Liver (tissue), 9 donors: ENCODE data around the gene CACNA1H. TPM values are rescaled to one million over a fixed set of nuclear protein-coding genes. Genes with fewer than 3 reads are reported as not detected.

Experiments used
- DNase-seq: peaks from one replicate; pipeline ENCODE4 v3.0.0-alpha.2; 2017; ENCODE audit warnings: low spot score
- H3K27ac ChIP-seq, 2 donors: one replicate each; pipeline ENCODE4 v1.7.0; 2013; ENCODE audit warnings: inconsistent platforms in 2 of 2, low read length in 2 of 2, control low read depth in 1 of 2, low read depth in 1 of 2, mild to moderate bottlenecking in 1 of 2
- H3K27me3 ChIP-seq, 4 donors: one replicate each; pipeline versions ENCODE4 v1.6.1 to v1.7.0; 2013; ENCODE audit warnings: low read length in 3 of 4, inconsistent platforms in 1 of 4, mild to moderate bottlenecking in 1 of 4, moderate library complexity in 1 of 4; ENCODE audit not compliant: control insufficient read depth in 4 of 4, insufficient read depth in 4 of 4
- H3K36me3 ChIP-seq, 4 donors: one replicate each; pipeline versions ENCODE4 v1.6.1 to v1.7.0; 2013; ENCODE audit warnings: low read length in 3 of 4, mild to moderate bottlenecking in 3 of 4, low read depth in 1 of 4, moderate library complexity in 1 of 4; ENCODE audit not compliant: control insufficient read depth in 4 of 4, insufficient read depth in 3 of 4
- H3K4me1 ChIP-seq, 4 donors: one replicate each; pipeline versions ENCODE4 v1.6.1 to v1.7.0; 2013; ENCODE audit warnings: low read length in 3 of 4, mild to moderate bottlenecking in 3 of 4, moderate library complexity in 1 of 4; ENCODE audit not compliant: control insufficient read depth in 4 of 4, insufficient read depth in 4 of 4
- H3K4me3 ChIP-seq, 3 donors: one replicate each; pipeline versions ENCODE4 v1.6.1 to v1.7.0; 2013; ENCODE audit warnings: low read length in 3 of 3, control low read depth in 1 of 3, low read depth in 1 of 3, mild to moderate bottlenecking in 1 of 3
- H3K9ac ChIP-seq, 2 donors: one replicate each; pipeline ENCODE4 v1.7.0; 2013; ENCODE audit warnings: low read length in 2 of 2, mild to moderate bottlenecking in 2 of 2, moderate library complexity in 2 of 2, control low read depth in 1 of 2, low read depth in 1 of 2
- H3K9me3 ChIP-seq, 4 donors: one replicate each; pipeline versions ENCODE4 v1.6.1 to v1.7.0; 2013; ENCODE audit warnings: low read length in 3 of 4; ENCODE audit not compliant: control insufficient read depth in 4 of 4
- EGR1 ChIP-seq, 2 donors: IDR thresholded peaks; 2 replicates each; pipeline ENCODE4 v1.6.1; 2016 to 2018; ENCODE audit warnings: antibody characterized with exemption in 2 of 2, low read depth in 2 of 2
- FOXA1 ChIP-seq: IDR thresholded peaks from 2 replicates; pipeline ENCODE4 v1.6.1; 2016; ENCODE audit warnings: antibody characterized with exemption
- HNF4A ChIP-seq, 2 donors: conservative IDR thresholded peaks; 2 replicates each; pipeline ENCODE4 v1.6.1; 2016; ENCODE audit warnings: antibody characterized with exemption in 2 of 2, mild to moderate bottlenecking in 2 of 2
- HNF4G ChIP-seq: IDR thresholded peaks from 2 replicates; pipeline ENCODE4 v1.6.1; 2016; ENCODE audit warnings: antibody characterized with exemption
- JUND ChIP-seq, 2 donors: IDR thresholded peaks; 2 replicates each; pipeline ENCODE4 v1.6.1; 2016; ENCODE audit warnings: antibody characterized with exemption in 2 of 2
- MAX ChIP-seq: IDR thresholded peaks from 2 replicates; pipeline ENCODE4 v1.6.1; 2016; ENCODE audit warnings: antibody characterized with exemption
- NR2F2 ChIP-seq: IDR thresholded peaks from 2 replicates; pipeline ENCODE4 v1.6.1; 2016; ENCODE audit warnings: antibody characterized with exemption
- RAD21 ChIP-seq, 2 donors: IDR thresholded peaks; 2 replicates each; pipeline ENCODE4 v1.6.1; 2016; ENCODE audit warnings: antibody characterized with exemption in 2 of 2, mild to moderate bottlenecking in 2 of 2
- RXRA ChIP-seq, 2 donors: IDR thresholded peaks; 2 replicates each; pipeline ENCODE4 v1.6.1; 2017 to 2018; ENCODE audit warnings: antibody characterized with exemption in 2 of 2, mild to moderate bottlenecking in 1 of 2
- SP1 ChIP-seq: IDR thresholded peaks from 2 replicates; pipeline ENCODE4 v1.6.1; 2018; ENCODE audit warnings: antibody characterized with exemption, mild to moderate bottlenecking
- TAF1 ChIP-seq: conservative IDR thresholded peaks from 2 replicates; pipeline ENCODE4 v1.6.1; 2016; ENCODE audit warnings: antibody characterized with exemption, mild to moderate bottlenecking
- YY1 ChIP-seq: IDR thresholded peaks from 2 replicates; pipeline ENCODE4 v1.6.1; 2016; ENCODE audit warnings: antibody characterized with exemption, mild to moderate bottlenecking
- WGBS: extraction: QIAGEN DNeasy Blood & Tissue Kit; methylation state at CpG from one replicate; pipeline ENCODE4 v1.1.7; 2013; 5-methylcytosine and 5-hydroxymethylcytosine counted together
- polyA plus RNA-seq, 2 donors: library from polyadenylated mRNA; stranded (reverse) in 1 of 2; unstranded in 1 of 2; fragments of 200-250 nt in 1 of 2; fragments of >200 nt in 1 of 2; fragmentation: Nextera tagmentation in 1 of 2; extraction: Ambion mirVana in 1 of 2; gene quantifications; one replicate each; pipeline versions ENCODE4 v1.2.1 to v1.2.3, GENCODE V29; 2013 to 2015
- total RNA-seq, 2 donors: library from RNA; depleted of rRNA; stranded (reverse); fragments of >200 nt; gene quantifications; one replicate each; pipeline ENCODE4 v1.2.3, GENCODE V29; 2014
- TF ChIP-seq, protein P1 (sequence below): IDR thresholded peaks from 2 replicates; pipeline ENCODE4 v1.6.1; 2016; ENCODE audit warnings: antibody characterized with exemption
- TF ChIP-seq, protein P2 (sequence below): IDR thresholded peaks from 2 replicates; pipeline ENCODE4 v1.6.1; 2016; ENCODE audit warnings: antibody characterized with exemption, mild to moderate bottlenecking
- TF ChIP-seq, protein P3 (sequence below): fragments of 150-350 bp; IDR thresholded peaks from 2 replicates; pipeline ENCODE4 v1.5.1; 2017; ENCODE audit warnings: improper control_type of control experiment, low read depth, low read length; ENCODE audit not compliant: missing input control
- TF ChIP-seq, protein P4 (sequence below): IDR thresholded peaks from 2 replicates; pipeline ENCODE4 v1.6.1; 2016; ENCODE audit warnings: antibody characterized with exemption
- donor health status: healthy.
- donor health status: healthy.
- donor health status: healthy.
- donor health status: healthy.
- donor health status: healthy.

Gene CACNA1H
- total and polyA plus RNA-seq, 4 donors = 0.21 to 8.5 (median 6.1) TPM

DNA sequence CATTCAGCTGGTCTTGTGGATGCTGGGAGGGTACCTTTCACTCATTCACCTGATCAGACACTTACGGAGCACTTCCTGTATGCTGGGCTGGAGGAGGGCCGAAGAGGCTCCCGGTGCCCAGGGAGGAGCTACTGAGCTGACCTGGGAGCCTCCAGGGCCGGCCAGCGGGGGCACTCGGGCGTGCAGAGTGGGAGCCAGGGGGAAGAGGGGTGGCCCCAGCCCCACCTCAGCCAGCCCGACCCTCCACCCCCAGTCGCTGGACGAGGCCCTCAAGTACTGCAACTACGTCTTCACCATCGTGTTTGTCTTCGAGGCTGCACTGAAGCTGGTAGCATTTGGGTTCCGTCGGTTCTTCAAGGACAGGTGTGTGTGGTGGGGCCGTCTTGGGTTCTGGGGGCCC lies 61.8 kb downstream of the CACNA1H start:
- Histone ChIP-seq H3K27ac (no peak overlapping the region), H3K4me3 (no peak overlapping the region), H3K36me3 (peaks cover 0 to 69% (median 19%) of the 10 kb centered on the region in 4 donors), H3K9ac (no peak overlapping the region), H3K27me3 (no peaks in the 10 kb centered on the region), H3K4me1 (no peaks in the 10 kb centered on the region), H3K9me3 (no peaks in the 10 kb centered on the region)
- TF ChIP-seq EGR1 (IDR thresholded peaks at IDR 0.05; ENCODE audit: low read depth in 2 of 2) (no peak), MAX (no peak), YY1 (no peak), RXRA (IDR thresholded peaks at IDR 0.05) (no peak), HNF4G (no peak), NR2F2 (no peak), HNF4A (conservative IDR thresholded peaks at IDR 0.05) (no peak), TAF1 (no peak), FOXA1 (no peak), SP1 (no peak), JUND (IDR thresholded peaks at IDR 0.05) (no peak)
- TF ChIP-seq, protein P1, sequence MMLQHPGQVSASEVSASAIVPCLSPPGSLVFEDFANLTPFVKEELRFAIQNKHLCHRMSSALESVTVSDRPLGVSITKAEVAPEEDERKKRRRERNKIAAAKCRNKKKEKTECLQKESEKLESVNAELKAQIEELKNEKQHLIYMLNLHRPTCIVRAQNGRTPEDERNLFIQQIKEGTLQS = no peak
- TF ChIP-seq, protein P2, sequence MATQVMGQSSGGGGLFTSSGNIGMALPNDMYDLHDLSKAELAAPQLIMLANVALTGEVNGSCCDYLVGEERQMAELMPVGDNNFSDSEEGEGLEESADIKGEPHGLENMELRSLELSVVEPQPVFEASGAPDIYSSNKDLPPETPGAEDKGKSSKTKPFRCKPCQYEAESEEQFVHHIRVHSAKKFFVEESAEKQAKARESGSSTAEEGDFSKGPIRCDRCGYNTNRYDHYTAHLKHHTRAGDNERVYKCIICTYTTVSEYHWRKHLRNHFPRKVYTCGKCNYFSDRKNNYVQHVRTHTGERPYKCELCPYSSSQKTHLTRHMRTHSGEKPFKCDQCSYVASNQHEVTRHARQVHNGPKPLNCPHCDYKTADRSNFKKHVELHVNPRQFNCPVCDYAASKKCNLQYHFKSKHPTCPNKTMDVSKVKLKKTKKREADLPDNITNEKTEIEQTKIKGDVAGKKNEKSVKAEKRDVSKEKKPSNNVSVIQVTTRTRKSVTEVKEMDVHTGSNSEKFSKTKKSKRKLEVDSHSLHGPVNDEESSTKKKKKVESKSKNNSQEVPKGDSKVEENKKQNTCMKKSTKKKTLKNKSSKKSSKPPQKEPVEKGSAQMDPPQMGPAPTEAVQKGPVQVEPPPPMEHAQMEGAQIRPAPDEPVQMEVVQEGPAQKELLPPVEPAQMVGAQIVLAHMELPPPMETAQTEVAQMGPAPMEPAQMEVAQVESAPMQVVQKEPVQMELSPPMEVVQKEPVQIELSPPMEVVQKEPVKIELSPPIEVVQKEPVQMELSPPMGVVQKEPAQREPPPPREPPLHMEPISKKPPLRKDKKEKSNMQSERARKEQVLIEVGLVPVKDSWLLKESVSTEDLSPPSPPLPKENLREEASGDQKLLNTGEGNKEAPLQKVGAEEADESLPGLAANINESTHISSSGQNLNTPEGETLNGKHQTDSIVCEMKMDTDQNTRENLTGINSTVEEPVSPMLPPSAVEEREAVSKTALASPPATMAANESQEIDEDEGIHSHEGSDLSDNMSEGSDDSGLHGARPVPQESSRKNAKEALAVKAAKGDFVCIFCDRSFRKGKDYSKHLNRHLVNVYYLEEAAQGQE = no peak
- TF ChIP-seq, protein P3, sequence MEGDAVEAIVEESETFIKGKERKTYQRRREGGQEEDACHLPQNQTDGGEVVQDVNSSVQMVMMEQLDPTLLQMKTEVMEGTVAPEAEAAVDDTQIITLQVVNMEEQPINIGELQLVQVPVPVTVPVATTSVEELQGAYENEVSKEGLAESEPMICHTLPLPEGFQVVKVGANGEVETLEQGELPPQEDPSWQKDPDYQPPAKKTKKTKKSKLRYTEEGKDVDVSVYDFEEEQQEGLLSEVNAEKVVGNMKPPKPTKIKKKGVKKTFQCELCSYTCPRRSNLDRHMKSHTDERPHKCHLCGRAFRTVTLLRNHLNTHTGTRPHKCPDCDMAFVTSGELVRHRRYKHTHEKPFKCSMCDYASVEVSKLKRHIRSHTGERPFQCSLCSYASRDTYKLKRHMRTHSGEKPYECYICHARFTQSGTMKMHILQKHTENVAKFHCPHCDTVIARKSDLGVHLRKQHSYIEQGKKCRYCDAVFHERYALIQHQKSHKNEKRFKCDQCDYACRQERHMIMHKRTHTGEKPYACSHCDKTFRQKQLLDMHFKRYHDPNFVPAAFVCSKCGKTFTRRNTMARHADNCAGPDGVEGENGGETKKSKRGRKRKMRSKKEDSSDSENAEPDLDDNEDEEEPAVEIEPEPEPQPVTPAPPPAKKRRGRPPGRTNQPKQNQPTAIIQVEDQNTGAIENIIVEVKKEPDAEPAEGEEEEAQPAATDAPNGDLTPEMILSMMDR = no peak
- TF ChIP-seq, protein P4, sequence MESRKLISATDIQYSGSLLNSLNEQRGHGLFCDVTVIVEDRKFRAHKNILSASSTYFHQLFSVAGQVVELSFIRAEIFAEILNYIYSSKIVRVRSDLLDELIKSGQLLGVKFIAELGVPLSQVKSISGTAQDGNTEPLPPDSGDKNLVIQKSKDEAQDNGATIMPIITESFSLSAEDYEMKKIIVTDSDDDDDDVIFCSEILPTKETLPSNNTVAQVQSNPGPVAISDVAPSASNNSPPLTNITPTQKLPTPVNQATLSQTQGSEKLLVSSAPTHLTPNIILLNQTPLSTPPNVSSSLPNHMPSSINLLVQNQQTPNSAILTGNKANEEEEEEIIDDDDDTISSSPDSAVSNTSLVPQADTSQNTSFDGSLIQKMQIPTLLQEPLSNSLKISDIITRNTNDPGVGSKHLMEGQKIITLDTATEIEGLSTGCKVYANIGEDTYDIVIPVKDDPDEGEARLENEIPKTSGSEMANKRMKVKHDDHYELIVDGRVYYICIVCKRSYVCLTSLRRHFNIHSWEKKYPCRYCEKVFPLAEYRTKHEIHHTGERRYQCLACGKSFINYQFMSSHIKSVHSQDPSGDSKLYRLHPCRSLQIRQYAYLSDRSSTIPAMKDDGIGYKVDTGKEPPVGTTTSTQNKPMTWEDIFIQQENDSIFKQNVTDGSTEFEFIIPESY = no peak
- 86% methylated on average over 16 of the region's 16 CpGs for WGBS
- DNase-seq = no peak

GRCh38 chr16:1215574-1216295 lies 62.8 kb downstream of the CACNA1H start:
- DNase-seq = no peak
- H3K4me3 ChIP-seq = no peak overlapping the region
- 82% methylated on average over 32 of the region's 32 CpGs for WGBS
- no peaks in the 10 kb centered on the region for H3K4me1 ChIP-seq
- no peak overlapping the region for H3K27ac ChIP-seq
- H3K36me3 ChIP-seq = peaks cover 0 to 73% (median 19%) of the 10 kb centered on the region in 4 donors
- no peak overlapping the region for H3K9ac ChIP-seq
- no peaks in the 10 kb centered on the region for H3K27me3 ChIP-seq
- H3K9me3 ChIP-seq = no peaks in the 10 kb centered on the region
- no peak for TF ChIP-seq SP1
- TF ChIP-seq HNF4G = no peak
- no peak for TF ChIP-seq YY1
- no peak for TF ChIP-seq MAX
- TF ChIP-seq, protein P4 = no peak
- no peak for TF ChIP-seq NR2F2
- TF ChIP-seq, protein P3 = no peak
- TF ChIP-seq TAF1 = no peak
- TF ChIP-seq, protein P1 = no peak
- no peak for TF ChIP-seq RAD21 (IDR thresholded peaks at IDR 0.05)
